Measurements from ENCODE around the gene TBC1D8. TPM values are rescaled to one million over a fixed set of nuclear protein-coding genes. Genes with fewer than 3 reads are reported as not detected.

The TBC1D8 gene
- total and polyA plus RNA-seq, 3 donors from 2014 or later = 62.2 to 125 (median 90.1) TPM

DNA sequence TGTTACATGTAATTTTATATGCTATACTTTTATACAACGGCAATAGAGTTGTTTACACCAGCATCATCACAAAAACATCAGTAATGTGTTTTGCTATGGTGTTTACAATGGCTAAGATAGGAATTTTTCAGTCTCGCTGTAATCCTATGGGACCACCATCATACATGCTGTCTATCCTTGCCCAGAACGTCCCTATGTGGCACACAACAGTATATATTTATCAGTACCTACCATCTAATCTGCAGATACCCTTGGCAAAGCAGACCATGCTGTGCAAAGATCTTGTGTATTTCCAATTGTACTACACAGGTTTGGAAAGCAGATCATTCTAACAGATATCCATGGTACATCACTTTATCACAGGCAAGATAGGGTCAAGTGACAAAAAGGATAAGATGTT, 133.8 kb downstream of the TBC1D8 start:
- Histone ChIP-seq H3K27me3 (no peaks in the 10 kb centered on the region), H3K27ac (no peak overlapping the region), H3K4me3 (no peak overlapping the region), H3K9me3 (no peaks in the 10 kb centered on the region), H3K4me1 (no peaks in the 10 kb centered on the region), H3K36me3 (ENCODE audit: low read depth, missing control alignments) (no peaks in the 10 kb centered on the region)
- intact Hi-C loops (cut with DNase I; ENCODE audit: low total_unique reads) = no loop called here
- no peak for TF ChIP-seq CTCF (IDR thresholded peaks at IDR 0.05)
- no peak for TF ChIP-seq POLR2A (IDR thresholded peaks at IDR 0.05)
- WGBS, 2 donors = 84 to 88% methylated on average over 3 of the region's 3 CpGs
- no peak for DNase-seq

- WGBS, 2 donors = 89 to 94% methylated on average over 6 of the region's 6 CpGs
- H3K36me3 ChIP-seq (ENCODE audit: low read depth, missing control alignments) = no peaks in the 10 kb centered on the region
- H3K27me3 ChIP-seq = no peaks in the 10 kb centered on the region
- H3K4me1 ChIP-seq = no peaks in the 10 kb centered on the region
- no peak overlapping the region for H3K27ac ChIP-seq
- no peaks in the 10 kb centered on the region for H3K9me3 ChIP-seq
- intact Hi-C loops (cut with DNase I; ENCODE audit: low total_unique reads) = no loop called here
- TF ChIP-seq CTCF (IDR thresholded peaks at IDR 0.05) (no peak), POLR2A (IDR thresholded peaks at IDR 0.05) (no peak)
- H3K4me3 ChIP-seq = no peak overlapping the region
- DNase-seq = no peak
Measured at GRCh38 chr2:101014264-101014857, 136.8 kb downstream of the TBC1D8 start.

- WGBS, 2 donors = 38 to 40% methylated on average over 5 of the region's 5 CpGs
- DNase-seq = peak; percentile 54
Measured at GRCh38 chr2:101012706-101013181, 138.4 kb downstream of the TBC1D8 start.

DNA sequence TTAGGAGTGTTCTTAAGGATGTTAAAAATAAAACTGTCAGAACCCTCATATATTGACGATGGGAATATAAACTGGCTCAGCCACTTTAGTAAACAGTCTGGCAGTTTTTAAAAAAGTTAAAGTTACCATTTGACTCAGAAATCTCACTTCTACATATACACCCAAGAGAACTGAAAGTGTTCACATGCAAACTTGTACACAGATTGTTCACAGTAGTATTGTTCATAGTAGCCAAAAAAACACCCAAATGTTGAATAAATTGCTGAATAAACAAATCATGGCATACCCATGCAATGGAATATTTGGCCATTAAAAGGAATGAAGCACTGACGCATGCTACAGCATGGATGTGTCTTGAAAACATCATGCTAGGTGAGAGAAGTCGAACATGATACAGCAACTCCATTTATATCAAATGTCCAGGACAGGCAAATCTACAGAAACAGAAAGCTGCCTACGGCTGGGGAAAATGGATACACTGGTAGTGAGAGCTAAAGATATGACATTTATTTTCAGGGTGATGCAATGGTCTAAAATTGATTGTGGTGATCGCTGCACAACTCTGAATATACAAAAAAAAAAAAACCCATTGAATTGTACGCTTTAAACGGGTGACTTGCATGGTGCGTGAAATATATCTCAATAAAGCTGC, 139.0 kb downstream of the TBC1D8 start:
- H3K27me3 ChIP-seq = no peaks in the 10 kb centered on the region
- no peak overlapping the region for H3K4me3 ChIP-seq
- TF ChIP-seq CTCF (IDR thresholded peaks at IDR 0.05) = no peak
- no peak for TF ChIP-seq POLR2A (IDR thresholded peaks at IDR 0.05)
- intact Hi-C loops (cut with DNase I; ENCODE audit: low total_unique reads) = no loop called here
- H3K36me3 ChIP-seq (ENCODE audit: low read depth, missing control alignments) = no peaks in the 10 kb centered on the region
- H3K9me3 ChIP-seq = no peaks in the 10 kb centered on the region
- H3K4me1 ChIP-seq = no peaks in the 10 kb centered on the region
- H3K27ac ChIP-seq = no peak overlapping the region
- no peak for DNase-seq
- WGBS, 2 donors = 68 to 69% methylated on average over 8 of the region's 8 CpGs

More at GRCh38 chr2:101012706-101013181, 138.4 kb downstream of the TBC1D8 start:
- H3K4me3 ChIP-seq = no peak overlapping the region
- no peak overlapping the region for H3K27ac ChIP-seq
- no peaks in the 10 kb centered on the region for H3K27me3 ChIP-seq
- H3K9me3 ChIP-seq = no peaks in the 10 kb centered on the region
- H3K4me1 ChIP-seq = no peaks in the 10 kb centered on the region
- TF ChIP-seq POLR2A (IDR thresholded peaks at IDR 0.05) (no peak), CTCF (IDR thresholded peaks at IDR 0.05) (peak; percentile 79 to 91 (median 86))
- no peaks in the 10 kb centered on the region for H3K36me3 ChIP-seq (ENCODE audit: low read depth, missing control alignments)
- intact Hi-C loops (cut with DNase I; ENCODE audit: low total_unique reads) = no loop called here

Data from testis (tissue), 3 donors.